HL-60 (cell line): ENCODE results near the gene ICA1.

Experiments
- GABPA ChIP-seq: IDR thresholded peaks from 2 replicates; pipeline ENCODE4 v1.6.1; 2012; ENCODE audit warnings: low read depth
- POLR2AphosphoS5 ChIP-seq: IDR thresholded peaks from 2 replicates; pipeline ENCODE4 v1.6.1; 2012; ENCODE audit warnings: low read depth
- SPI1 ChIP-seq: IDR thresholded peaks from 2 replicates; pipeline ENCODE4 v1.6.1; 2012; ENCODE audit warnings: low read depth, mild to moderate bottlenecking, borderline replicate concordance
- TF ChIP-seq, protein P1 (sequence below): IDR thresholded peaks from one replicate; pipeline ENCODE4 v1.5.1; 2011; ENCODE audit warnings: low read length, control low read depth, inconsistent platforms; ENCODE audit not compliant: insufficient read depth
- TF ChIP-seq, protein P2 (sequence below): IDR thresholded peaks from 2 replicates; pipeline ENCODE4 v1.6.1; 2012; ENCODE audit warnings: low read depth; ENCODE audit not compliant: insufficient replicate concordance

DNA sequence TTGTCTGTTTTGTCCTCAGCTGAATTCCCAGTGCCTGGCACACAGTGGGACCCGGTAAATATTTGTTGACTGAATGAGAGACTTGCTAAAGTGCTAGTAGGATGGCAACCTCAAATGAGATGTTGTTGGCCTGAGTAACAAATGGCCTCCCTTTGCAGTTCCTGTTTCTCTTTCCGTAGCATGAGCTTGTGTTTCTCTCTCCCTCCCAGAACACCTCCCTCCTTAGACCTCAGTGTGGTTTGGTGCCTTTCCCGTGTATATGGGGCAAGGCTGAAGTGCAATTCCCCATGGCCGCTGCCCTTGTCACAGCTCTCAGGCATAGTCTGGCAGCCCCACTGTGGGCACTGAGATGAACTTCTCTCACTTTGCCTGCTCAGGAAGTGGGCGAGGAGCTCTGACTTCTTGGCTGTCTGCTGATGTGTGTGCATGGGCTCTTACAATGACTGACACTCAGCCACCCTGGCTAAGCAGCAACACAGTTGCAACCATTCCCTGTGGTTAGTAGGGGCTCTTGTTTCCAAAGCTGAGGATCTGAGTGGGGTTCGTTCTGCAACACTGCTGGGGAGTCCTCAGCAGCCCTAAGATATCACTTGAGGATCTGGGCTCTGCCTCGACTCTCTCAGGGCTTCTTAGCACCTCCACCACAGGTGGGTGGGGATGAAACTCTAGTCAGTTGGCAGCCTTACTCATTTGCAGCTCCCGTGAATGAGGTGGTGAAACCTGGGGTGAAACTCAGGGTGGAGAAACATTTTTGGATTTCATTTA, 136.1 kb downstream of the ICA1 start:
- TF ChIP-seq, protein P1, sequence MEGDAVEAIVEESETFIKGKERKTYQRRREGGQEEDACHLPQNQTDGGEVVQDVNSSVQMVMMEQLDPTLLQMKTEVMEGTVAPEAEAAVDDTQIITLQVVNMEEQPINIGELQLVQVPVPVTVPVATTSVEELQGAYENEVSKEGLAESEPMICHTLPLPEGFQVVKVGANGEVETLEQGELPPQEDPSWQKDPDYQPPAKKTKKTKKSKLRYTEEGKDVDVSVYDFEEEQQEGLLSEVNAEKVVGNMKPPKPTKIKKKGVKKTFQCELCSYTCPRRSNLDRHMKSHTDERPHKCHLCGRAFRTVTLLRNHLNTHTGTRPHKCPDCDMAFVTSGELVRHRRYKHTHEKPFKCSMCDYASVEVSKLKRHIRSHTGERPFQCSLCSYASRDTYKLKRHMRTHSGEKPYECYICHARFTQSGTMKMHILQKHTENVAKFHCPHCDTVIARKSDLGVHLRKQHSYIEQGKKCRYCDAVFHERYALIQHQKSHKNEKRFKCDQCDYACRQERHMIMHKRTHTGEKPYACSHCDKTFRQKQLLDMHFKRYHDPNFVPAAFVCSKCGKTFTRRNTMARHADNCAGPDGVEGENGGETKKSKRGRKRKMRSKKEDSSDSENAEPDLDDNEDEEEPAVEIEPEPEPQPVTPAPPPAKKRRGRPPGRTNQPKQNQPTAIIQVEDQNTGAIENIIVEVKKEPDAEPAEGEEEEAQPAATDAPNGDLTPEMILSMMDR: no peak
- TF ChIP-seq, protein P2, sequence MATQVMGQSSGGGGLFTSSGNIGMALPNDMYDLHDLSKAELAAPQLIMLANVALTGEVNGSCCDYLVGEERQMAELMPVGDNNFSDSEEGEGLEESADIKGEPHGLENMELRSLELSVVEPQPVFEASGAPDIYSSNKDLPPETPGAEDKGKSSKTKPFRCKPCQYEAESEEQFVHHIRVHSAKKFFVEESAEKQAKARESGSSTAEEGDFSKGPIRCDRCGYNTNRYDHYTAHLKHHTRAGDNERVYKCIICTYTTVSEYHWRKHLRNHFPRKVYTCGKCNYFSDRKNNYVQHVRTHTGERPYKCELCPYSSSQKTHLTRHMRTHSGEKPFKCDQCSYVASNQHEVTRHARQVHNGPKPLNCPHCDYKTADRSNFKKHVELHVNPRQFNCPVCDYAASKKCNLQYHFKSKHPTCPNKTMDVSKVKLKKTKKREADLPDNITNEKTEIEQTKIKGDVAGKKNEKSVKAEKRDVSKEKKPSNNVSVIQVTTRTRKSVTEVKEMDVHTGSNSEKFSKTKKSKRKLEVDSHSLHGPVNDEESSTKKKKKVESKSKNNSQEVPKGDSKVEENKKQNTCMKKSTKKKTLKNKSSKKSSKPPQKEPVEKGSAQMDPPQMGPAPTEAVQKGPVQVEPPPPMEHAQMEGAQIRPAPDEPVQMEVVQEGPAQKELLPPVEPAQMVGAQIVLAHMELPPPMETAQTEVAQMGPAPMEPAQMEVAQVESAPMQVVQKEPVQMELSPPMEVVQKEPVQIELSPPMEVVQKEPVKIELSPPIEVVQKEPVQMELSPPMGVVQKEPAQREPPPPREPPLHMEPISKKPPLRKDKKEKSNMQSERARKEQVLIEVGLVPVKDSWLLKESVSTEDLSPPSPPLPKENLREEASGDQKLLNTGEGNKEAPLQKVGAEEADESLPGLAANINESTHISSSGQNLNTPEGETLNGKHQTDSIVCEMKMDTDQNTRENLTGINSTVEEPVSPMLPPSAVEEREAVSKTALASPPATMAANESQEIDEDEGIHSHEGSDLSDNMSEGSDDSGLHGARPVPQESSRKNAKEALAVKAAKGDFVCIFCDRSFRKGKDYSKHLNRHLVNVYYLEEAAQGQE: no peak
- TF ChIP-seq POLR2AphosphoS5 (peak; percentile 27; the same call in 1 of the 2 replicates), GABPA (no peak), SPI1 (peak; percentile 91)
